Brain microvascular endothelial cell (primary cell): ENCODE results near the gene ROBO1.
A peak's percentile ranks its signal among the peaks of the same experiment; 100 is the strongest.

Experiments used
- DNase-seq: peaks from one replicate; pipeline ENCODE4 v3.0.0-alpha.2; 2020
- H3K27ac ChIP-seq: fragments of 250-450 bp; sonication (Bioruptor Pico); 2 replicates; pipeline ENCODE4 v1.5.1; 2020; ENCODE audit warnings: mild to moderate bottlenecking, moderate library complexity
- H3K27me3 ChIP-seq: fragments of 250-450 bp; sonication (Bioruptor Pico); replicated peaks from 2 replicates; pipeline ENCODE4 v1.5.1; 2020; ENCODE audit warnings: mild to moderate bottlenecking
- H3K36me3 ChIP-seq: fragments of 250-450 bp; sonication (Bioruptor Pico); replicated peaks from 2 replicates; pipeline ENCODE4 v1.5.1; 2020; ENCODE audit warnings: mild to moderate bottlenecking
- H3K4me3 ChIP-seq: 2 replicates; pipeline ENCODE4 v1.5.1; 2011; ENCODE audit warnings: low read depth, mild to moderate bottlenecking, control low read depth, low read length, moderate library complexity
- CTCF ChIP-seq: IDR thresholded peaks from 2 replicates; pipeline ENCODE4 v1.5.1; 2011; ENCODE audit warnings: low read depth, mild to moderate bottlenecking, moderate library complexity, low read length, control low read depth, inconsistent platforms; ENCODE audit errors: missing control alignments
- in situ Hi-C: cut with HindIII; loops from 2 replicates; pipeline ENCODE4 v1.10.0; 2017; ENCODE audit warnings: low sequenced_read_pairs, low pct_ligation_motif_present

Gene ROBO1

GRCh38 chr3:78580681-78581080, 1187.1 kb downstream of the ROBO1 start:
- DNase-seq = peak; percentile 35
- Histone ChIP-seq H3K36me3 (no peaks in the 10 kb centered on the region), H3K27me3 (no peaks in the 10 kb centered on the region), H3K4me3 (no peak overlapping the region), H3K27ac (no peak overlapping the region)
- no peak for TF ChIP-seq CTCF
- in situ Hi-C loops = no loop called here

- H3K36me3 ChIP-seq = no peaks in the 10 kb centered on the region
- H3K4me3 ChIP-seq = no peak overlapping the region
- in situ Hi-C loops = no loop called here
- TF ChIP-seq CTCF = no peak
- no peak for DNase-seq
- H3K27ac ChIP-seq = no peak overlapping the region
- no peaks in the 10 kb centered on the region for H3K27me3 ChIP-seq
Measured at GRCh38 chr3:78571486-78571885, 1196.3 kb downstream of the ROBO1 start.

GRCh38 chr3:78570496-78570895, 1197.3 kb downstream of the ROBO1 start:
- in situ Hi-C loops = no loop called here
- no peaks in the 10 kb centered on the region for H3K27me3 ChIP-seq
- no peaks in the 10 kb centered on the region for H3K36me3 ChIP-seq
- no peak overlapping the region for H3K27ac ChIP-seq
- TF ChIP-seq CTCF = no peak
- no peak overlapping the region for H3K4me3 ChIP-seq
- no peak for DNase-seq

GRCh38 chr3:78569804-78570203, 1198.0 kb downstream of the ROBO1 start:
- no peaks in the 10 kb centered on the region for H3K36me3 ChIP-seq
- no peak for DNase-seq
- TF ChIP-seq CTCF = no peak
- no peak overlapping the region for H3K4me3 ChIP-seq
- H3K27ac ChIP-seq = no peak overlapping the region
- H3K27me3 ChIP-seq = no peaks in the 10 kb centered on the region
- in situ Hi-C loops = no loop called here

GRCh38 chr3:78565712-78566111, 1202.1 kb downstream of the ROBO1 start:
- H3K27ac ChIP-seq = no peak overlapping the region
- no peaks in the 10 kb centered on the region for H3K36me3 ChIP-seq
- DNase-seq = no peak
- no peak overlapping the region for H3K4me3 ChIP-seq
- no peaks in the 10 kb centered on the region for H3K27me3 ChIP-seq
- in situ Hi-C loops = no loop called here
- TF ChIP-seq CTCF = no peak

GRCh38 chr3:78562328-78562727, 1205.5 kb downstream of the ROBO1 start:
- in situ Hi-C loops = no loop called here

More at GRCh38 chr3:78562328-78562727, 1205.5 kb downstream of the ROBO1 start:
- Histone ChIP-seq H3K4me3 (no peak overlapping the region), H3K27me3 (no peaks in the 10 kb centered on the region), H3K36me3 (no peaks in the 10 kb centered on the region), H3K27ac (no peak overlapping the region)
- DNase-seq = no peak
- no peak for TF ChIP-seq CTCF
